HCT116 (cell line): ENCODE results near the gene USP54.

Source experiments
- CTCF ChIP-seq, 3 experiments: fragments of 200-600 bp in 1 of 3; sonication (generic) in 1 of 3; IDR thresholded peaks in 2 of 3; conservative IDR thresholded peaks in 1 of 3; 2 replicates each; pipeline ENCODE4 v1.5.1; 2012 to 2017; ENCODE audit warnings: low read depth in 2 of 3, low read length in 2 of 3, antibody characterized with exemption in 1 of 3, borderline replicate concordance in 1 of 3, control low read depth in 1 of 3, mild to moderate bottlenecking in 1 of 3, mixed read lengths in 1 of 3, mixed run types in 1 of 3, moderate library complexity in 1 of 3; ENCODE audit not compliant: insufficient read depth in 1 of 3
- EGR1 ChIP-seq: IDR thresholded peaks from 2 replicates; pipeline ENCODE4 v1.6.1; 2012; ENCODE audit warnings: low read depth
- ELF1 ChIP-seq: IDR thresholded peaks from 2 replicates; pipeline ENCODE4 v1.6.1; 2012; ENCODE audit warnings: low read depth, borderline replicate concordance
- EZH2 ChIP-seq: fragments of 200-600 bp; sonication (generic); IDR thresholded peaks from 2 replicates; pipeline ENCODE4 v1.6.1; 2017; ENCODE audit warnings: antibody characterized with exemption, mixed run types
- EZH2phosphoT487 ChIP-seq: fragments of 200-600 bp; IDR thresholded peaks from 2 replicates; pipeline ENCODE4 v1.6.1; 2018; ENCODE audit warnings: antibody characterized with exemption, borderline replicate concordance
- FOSL1 ChIP-seq: IDR thresholded peaks from 2 replicates; pipeline ENCODE4 v1.6.1; 2012; ENCODE audit warnings: low read depth
- POLR2A ChIP-seq: IDR thresholded peaks from 2 replicates; pipeline ENCODE4 v1.7.0; 2011; ENCODE audit warnings: borderline replicate concordance; ENCODE audit not compliant: insufficient read depth, insufficient read length; ENCODE audit errors: extremely low read depth
- POLR2AphosphoS5 ChIP-seq: IDR thresholded peaks from 2 replicates; pipeline ENCODE4 v1.6.1; 2011; ENCODE audit warnings: mild to moderate bottlenecking, low read depth, low read length, moderate library complexity
- SP1 ChIP-seq: IDR thresholded peaks from 2 replicates; pipeline ENCODE4 v1.6.1; 2012; ENCODE audit warnings: low read depth
- YY1 ChIP-seq: IDR thresholded peaks from 2 replicates; pipeline ENCODE4 v1.6.1; 2011; ENCODE audit warnings: low read length, low read depth, moderate library complexity, mild to moderate bottlenecking; ENCODE audit not compliant: insufficient replicate concordance; ENCODE audit errors: extremely low read depth
- ZNF274 ChIP-seq: fragments of 200-500 bp; sonication (Bioruptor generic); IDR thresholded peaks from 2 replicates; pipeline ENCODE4 v1.6.1; 2014; ENCODE audit warnings: mild to moderate bottlenecking, low read depth, low read length, inconsistent platforms
- TF ChIP-seq, protein P1 (sequence below): IDR thresholded peaks from 2 replicates; pipeline ENCODE4 v1.6.1; 2012; ENCODE audit warnings: low read depth
- TF ChIP-seq, protein P2 (sequence below): IDR thresholded peaks from 2 replicates; pipeline ENCODE4 v1.6.1; 2012

- no peak for TF ChIP-seq POLR2AphosphoS5
- no peak for TF ChIP-seq CTCF (IDR thresholded peaks at IDR 0.05 in 2 of 3, conservative IDR thresholded peaks at IDR 0.05 in 1 of 3; ENCODE audit: borderline replicate concordance in 1 of 3, insufficient read depth in 1 of 3, low read depth in 2 of 3, low read length in 2 of 3)
- TF ChIP-seq YY1, result no peak
- no peak for TF ChIP-seq ZNF274
- no peak for TF ChIP-seq SP1
- no peak for TF ChIP-seq EZH2
- TF ChIP-seq EZH2phosphoT487, result no peak
- TF ChIP-seq, protein P1, sequence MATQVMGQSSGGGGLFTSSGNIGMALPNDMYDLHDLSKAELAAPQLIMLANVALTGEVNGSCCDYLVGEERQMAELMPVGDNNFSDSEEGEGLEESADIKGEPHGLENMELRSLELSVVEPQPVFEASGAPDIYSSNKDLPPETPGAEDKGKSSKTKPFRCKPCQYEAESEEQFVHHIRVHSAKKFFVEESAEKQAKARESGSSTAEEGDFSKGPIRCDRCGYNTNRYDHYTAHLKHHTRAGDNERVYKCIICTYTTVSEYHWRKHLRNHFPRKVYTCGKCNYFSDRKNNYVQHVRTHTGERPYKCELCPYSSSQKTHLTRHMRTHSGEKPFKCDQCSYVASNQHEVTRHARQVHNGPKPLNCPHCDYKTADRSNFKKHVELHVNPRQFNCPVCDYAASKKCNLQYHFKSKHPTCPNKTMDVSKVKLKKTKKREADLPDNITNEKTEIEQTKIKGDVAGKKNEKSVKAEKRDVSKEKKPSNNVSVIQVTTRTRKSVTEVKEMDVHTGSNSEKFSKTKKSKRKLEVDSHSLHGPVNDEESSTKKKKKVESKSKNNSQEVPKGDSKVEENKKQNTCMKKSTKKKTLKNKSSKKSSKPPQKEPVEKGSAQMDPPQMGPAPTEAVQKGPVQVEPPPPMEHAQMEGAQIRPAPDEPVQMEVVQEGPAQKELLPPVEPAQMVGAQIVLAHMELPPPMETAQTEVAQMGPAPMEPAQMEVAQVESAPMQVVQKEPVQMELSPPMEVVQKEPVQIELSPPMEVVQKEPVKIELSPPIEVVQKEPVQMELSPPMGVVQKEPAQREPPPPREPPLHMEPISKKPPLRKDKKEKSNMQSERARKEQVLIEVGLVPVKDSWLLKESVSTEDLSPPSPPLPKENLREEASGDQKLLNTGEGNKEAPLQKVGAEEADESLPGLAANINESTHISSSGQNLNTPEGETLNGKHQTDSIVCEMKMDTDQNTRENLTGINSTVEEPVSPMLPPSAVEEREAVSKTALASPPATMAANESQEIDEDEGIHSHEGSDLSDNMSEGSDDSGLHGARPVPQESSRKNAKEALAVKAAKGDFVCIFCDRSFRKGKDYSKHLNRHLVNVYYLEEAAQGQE, result no peak
- no peak for TF ChIP-seq POLR2A
- TF ChIP-seq, protein P2, sequence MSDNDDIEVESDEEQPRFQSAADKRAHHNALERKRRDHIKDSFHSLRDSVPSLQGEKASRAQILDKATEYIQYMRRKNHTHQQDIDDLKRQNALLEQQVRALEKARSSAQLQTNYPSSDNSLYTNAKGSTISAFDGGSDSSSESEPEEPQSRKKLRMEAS, result no peak
- TF ChIP-seq ELF1, result no peak
- TF ChIP-seq FOSL1, result no peak
- no peak for TF ChIP-seq EGR1
These were observed 73.8 kb downstream of the USP54 start for GRCh38 chr10:73517166-73517888.
